HUES48 (cell line): ENCODE results near the gene PIM3.
A peak's percentile ranks its signal among the peaks of the same experiment; 100 is the strongest.

Experiments
- H3K27ac ChIP-seq: one replicate; pipeline ENCODE4 v1.7.0; 2013; ENCODE audit warnings: low read depth, low read length, inconsistent platforms
- H3K27me3 ChIP-seq: 2 replicates; pipeline ENCODE4 v1.6.1; 2013; ENCODE audit warnings: mild to moderate bottlenecking, low read length; ENCODE audit not compliant: control insufficient read depth, insufficient read depth
- H3K36me3 ChIP-seq: 2 replicates; pipeline ENCODE4 v1.6.1; 2013; ENCODE audit warnings: low read length; ENCODE audit not compliant: control insufficient read depth, insufficient read depth
- H3K4me1 ChIP-seq: 2 replicates; pipeline ENCODE4 v1.6.1; 2013; ENCODE audit warnings: mild to moderate bottlenecking, low read length; ENCODE audit not compliant: control insufficient read depth, insufficient read depth
- H3K4me3 ChIP-seq: 2 replicates; pipeline ENCODE4 v1.5.1; 2013; ENCODE audit warnings: mild to moderate bottlenecking, low read depth, low read length
- H3K9ac ChIP-seq: 2 replicates; pipeline ENCODE4 v1.6.1; 2013; ENCODE audit warnings: mild to moderate bottlenecking, low read depth, low read length, moderate library complexity
- H3K9me3 ChIP-seq: 2 replicates; pipeline ENCODE4 v1.6.1; 2013; ENCODE audit warnings: low read length; ENCODE audit not compliant: control insufficient read depth, insufficient read depth

PIM3 gene

GRCh38 chr22:49928555-49929210, 31.9 kb upstream of the PIM3 start:
- Histone ChIP-seq H3K9ac (no peak overlapping the region), H3K27ac (no peak overlapping the region), H3K27me3 (peaks cover 15% of the 10 kb centered on the region), H3K4me3 (no peak overlapping the region), H3K9me3 (no peaks in the 10 kb centered on the region), H3K4me1 (0 out of 2 replicates have a peak, but pooled peaks cover 2% of the 10 kb centered on the region), H3K36me3 (no peaks in the 10 kb centered on the region; the same call in 1 of the 2 replicates)

DNA sequence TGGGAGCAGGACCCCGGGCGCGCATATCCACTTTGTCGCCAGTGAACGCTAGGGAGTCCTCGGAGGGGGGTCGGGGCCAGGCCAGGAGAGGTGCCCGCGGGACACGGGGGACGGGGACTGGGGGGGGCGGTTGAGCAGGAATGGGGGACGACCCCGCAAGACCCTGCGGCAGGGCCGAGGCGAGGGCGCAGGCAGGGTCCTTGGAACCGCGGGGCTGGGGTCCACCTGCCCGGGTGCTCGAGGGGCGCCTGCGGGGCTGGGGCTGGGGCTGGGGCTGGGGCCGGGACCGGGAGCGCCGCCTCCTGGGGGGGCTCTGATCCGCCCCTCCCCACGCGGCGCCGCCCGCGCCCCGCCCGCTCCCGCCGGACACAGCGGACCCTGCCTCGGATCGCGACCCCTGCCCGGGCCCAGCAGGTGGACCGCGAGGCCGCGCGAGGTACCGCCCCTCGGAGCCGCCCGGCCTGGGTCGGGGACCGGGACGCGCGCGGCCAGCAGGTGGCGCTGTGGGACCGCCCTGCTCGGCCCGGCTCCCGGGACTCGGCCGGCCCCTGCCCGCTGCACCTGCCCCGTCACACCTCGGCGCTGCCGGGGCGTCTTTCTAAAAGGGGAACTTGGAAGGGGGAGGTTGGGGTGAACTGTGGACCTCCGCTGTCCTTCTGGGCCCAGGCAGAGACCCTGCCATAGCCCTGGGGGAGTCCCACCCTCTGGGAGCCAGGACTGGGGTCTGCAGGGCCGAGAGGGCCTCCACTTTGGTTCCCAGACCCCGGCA, 31.2 kb upstream of the PIM3 start:
- no peak overlapping the region for H3K9ac ChIP-seq
- no peak overlapping the region; the same call in 1 of the 2 replicates for H3K4me3 ChIP-seq
- no peak overlapping the region for H3K27ac ChIP-seq
- H3K4me1 ChIP-seq: 0 out of 2 replicates have a peak, but pooled peaks cover 6% of the 10 kb centered on the region
- H3K27me3 ChIP-seq: peaks cover 15% of the 10 kb centered on the region
- no peaks in the 10 kb centered on the region for H3K9me3 ChIP-seq
- H3K36me3 ChIP-seq: no peaks in the 10 kb centered on the region; the same call in 1 of the 2 replicates

DNA sequence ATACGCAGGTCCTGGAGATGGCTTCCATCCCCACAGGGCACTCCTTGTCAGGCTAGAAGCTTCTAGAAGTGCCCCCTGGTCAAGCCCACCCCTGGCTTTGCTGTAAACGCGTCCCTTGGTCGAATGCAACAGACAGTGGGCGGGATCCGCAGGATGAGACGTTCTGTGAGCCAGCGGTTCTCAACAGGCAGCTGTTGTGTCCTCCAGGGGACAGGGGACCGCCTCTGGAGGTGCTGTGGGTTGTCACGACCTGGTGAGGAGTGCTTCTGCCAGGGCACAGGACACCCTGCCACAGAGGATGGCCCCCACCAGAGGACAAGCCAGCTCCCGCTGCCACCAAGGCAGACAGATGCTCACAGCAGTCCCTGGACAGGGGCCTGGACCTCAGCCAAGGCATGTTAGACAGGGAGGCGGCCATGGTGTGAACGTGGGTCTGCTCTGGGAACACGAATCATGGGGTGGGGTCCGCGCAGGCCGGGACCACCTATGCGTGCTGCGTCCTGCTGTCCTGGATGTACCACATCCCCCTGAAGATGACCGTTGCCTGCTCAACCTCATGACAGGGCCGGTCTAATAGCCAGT, 30.5 kb upstream of the PIM3 start:
- H3K27me3 ChIP-seq: peaks cover 15% of the 10 kb centered on the region
- H3K9me3 ChIP-seq: no peaks in the 10 kb centered on the region
- 0 out of 2 replicates have a peak, but pooled peaks cover 6% of the 10 kb centered on the region for H3K4me1 ChIP-seq
- H3K4me3 ChIP-seq: no peak overlapping the region
- H3K36me3 ChIP-seq: no peaks in the 10 kb centered on the region; the same call in 1 of the 2 replicates
- no peak overlapping the region for H3K9ac ChIP-seq
- H3K27ac ChIP-seq: no peak overlapping the region

- no peak overlapping the region for H3K27ac ChIP-seq
- H3K9ac ChIP-seq: no peak overlapping the region
- no peaks in the 10 kb centered on the region for H3K9me3 ChIP-seq
- H3K4me3 ChIP-seq: no peak overlapping the region
- peaks cover 15% of the 10 kb centered on the region for H3K27me3 ChIP-seq
- 0 out of 2 replicates have a peak, but pooled peaks cover 6% of the 10 kb centered on the region for H3K4me1 ChIP-seq
- H3K36me3 ChIP-seq: no peaks in the 10 kb centered on the region
These were observed 29.8 kb upstream of the PIM3 start for GRCh38 chr22:49930596-49931412.

DNA sequence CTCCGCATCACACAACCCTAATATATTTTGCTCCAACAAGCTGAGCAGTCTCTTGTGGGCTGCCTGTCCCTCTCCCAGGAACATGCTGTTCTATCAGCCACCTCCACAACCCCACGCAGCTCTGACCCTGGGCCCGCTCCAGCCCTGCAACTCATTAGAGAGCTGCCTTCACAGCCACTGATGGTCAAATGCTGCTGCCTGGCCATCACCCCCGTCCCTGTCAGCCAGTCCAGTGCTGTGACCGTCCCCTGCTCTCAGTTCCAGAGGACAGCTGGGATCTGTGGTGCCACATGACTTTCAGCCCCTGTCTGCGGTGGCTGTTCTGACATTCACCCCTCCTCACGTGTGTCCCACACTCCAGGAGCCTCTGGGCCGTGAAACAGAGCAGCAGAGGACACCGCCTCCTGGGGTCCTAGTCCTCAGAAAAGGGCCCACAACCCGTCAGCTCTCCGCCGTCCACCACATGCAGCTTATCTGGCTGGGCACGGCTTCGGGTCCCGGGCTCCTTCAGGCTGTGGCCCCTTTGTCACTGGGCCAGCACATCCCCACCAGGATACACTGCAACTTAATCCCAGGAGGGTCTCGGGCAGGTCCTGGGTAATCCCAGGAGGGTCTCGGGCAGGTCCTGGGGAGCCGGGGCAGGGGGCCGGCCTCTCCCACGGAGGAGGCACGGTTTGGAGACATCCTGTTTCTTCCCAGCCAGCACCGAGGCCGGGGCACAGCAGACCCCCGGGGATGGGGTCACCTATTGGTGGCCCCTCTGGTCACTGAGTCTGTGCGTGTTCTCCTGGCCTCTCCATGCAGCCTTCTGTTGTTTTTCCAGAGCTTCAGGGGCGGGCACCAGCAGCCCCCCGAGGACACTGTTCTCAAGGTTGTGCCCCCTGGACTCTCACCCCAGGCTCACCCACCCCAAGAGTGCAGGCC, 27.1 kb upstream of the PIM3 start:
- Histone ChIP-seq H3K4me3 (no peak overlapping the region), H3K27me3 (peaks cover 15% of the 10 kb centered on the region), H3K4me1 (peaks cover 12% of the 10 kb centered on the region; the same call in 1 of the 2 replicates), H3K9ac (no peak overlapping the region), H3K27ac (no peak overlapping the region), H3K9me3 (no peaks in the 10 kb centered on the region), H3K36me3 (no peaks in the 10 kb centered on the region)

GRCh38 chr22:49934160-49934890, 26.2 kb upstream of the PIM3 start:
- no peaks in the 10 kb centered on the region for H3K9me3 ChIP-seq
- peaks cover 12% of the 10 kb centered on the region; the same call in 1 of the 2 replicates for H3K4me1 ChIP-seq
- H3K36me3 ChIP-seq: no peaks in the 10 kb centered on the region
- H3K27ac ChIP-seq: no peak overlapping the region
- H3K9ac ChIP-seq: no peak overlapping the region
- peaks cover 15% of the 10 kb centered on the region for H3K27me3 ChIP-seq
- peak overlapping the region; percentile 27; the same call in 1 of the 2 replicates for H3K4me3 ChIP-seq

DNA sequence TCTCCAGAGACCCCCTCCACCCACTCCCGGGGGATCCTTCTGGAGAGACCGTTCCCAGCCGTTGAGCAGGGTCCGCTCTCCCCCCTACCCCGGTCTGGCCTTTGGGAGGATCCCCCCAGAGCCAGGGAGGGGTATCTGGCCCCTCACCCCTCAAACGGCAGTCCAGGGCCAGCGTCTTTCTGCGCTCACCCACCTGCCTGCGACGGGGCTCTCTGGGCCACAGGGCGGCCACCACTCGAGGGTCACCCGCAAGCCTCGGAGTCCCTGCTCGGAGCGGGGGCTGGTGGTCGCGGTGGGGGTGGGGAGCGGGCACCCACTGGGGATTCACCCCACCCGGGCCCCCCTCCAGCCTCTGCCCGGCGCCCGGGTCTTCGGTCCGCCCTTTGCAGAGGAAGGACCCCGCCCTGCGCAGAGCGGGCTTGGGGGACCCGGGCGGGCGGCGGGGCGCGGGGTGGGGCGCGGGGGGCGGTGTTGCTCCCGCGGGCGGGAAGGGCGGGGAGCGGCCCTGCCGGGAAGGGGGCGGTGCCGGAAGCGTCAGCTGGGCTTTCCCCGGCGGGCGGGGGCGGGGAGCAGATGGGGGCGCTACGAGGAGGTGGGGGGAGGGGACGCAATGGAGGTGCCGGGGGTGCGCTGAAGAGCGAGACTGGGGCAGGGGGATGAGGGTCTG, 25.5 kb upstream of the PIM3 start:
- Histone ChIP-seq H3K9ac (no peak overlapping the region), H3K36me3 (no peaks in the 10 kb centered on the region), H3K4me1 (peaks cover 10% of the 10 kb centered on the region; the same call in 1 of the 2 replicates), H3K27ac (no peak overlapping the region), H3K4me3 (peak overlapping the region; percentile 27; the same call in 1 of the 2 replicates), H3K27me3 (peaks cover 11% of the 10 kb centered on the region), H3K9me3 (no peaks in the 10 kb centered on the region)

- Histone ChIP-seq H3K27ac (no peak overlapping the region), H3K9me3 (no peaks in the 10 kb centered on the region), H3K36me3 (no peaks in the 10 kb centered on the region), H3K27me3 (peaks cover 5% of the 10 kb centered on the region), H3K9ac (no peak overlapping the region), H3K4me3 (no peak overlapping the region), H3K4me1 (peaks cover 10% of the 10 kb centered on the region; the same call in 1 of the 2 replicates)
These were observed 25.0 kb upstream of the PIM3 start for GRCh38 chr22:49935561-49935960.
